ENCODE results near the gene KLHL42.
A peak's percentile ranks its signal among the peaks of the same experiment; 100 is the strongest.

The KLHL42 gene

DNA sequence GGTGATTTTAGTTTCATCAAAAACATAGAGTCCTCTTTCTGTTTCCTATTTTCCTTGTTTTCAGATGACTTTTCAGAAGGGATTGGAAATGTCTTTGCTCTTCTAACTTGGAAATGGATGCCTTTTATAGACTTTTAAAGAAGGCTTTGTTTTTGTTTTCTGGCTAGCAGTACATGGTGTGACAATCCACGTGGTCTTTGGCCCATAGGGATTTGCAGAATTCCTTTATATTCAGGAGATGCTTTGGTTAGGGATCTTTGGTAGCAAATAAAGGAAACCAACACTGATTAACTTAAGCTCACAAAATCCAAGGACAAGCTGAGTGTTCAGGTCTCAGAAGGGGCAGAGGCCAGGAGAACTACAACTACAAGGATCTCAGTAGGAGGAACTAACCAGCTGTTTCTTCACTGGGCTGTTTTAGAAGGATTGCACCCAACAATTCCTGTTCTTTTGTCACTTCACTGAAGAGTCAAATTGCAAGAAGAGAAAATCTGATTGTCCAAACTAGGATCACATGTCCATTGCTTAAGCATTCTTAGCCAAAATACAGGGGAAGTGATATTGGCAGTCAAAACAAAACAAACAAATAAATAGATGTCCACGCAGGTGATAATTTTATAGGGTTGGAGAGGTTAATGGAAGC lies 58.6 kb downstream of the KLHL42 start:
- no peak overlapping the region for H3K9ac ChIP-seq (ENCODE audit: low read length)
- peaks cover 6% of the 10 kb centered on the region; the same call in 1 of the 2 replicates for H3K9me3 ChIP-seq (ENCODE audit: low read length)
- H3K27ac ChIP-seq (ENCODE audit: low read depth, low read length, poor library complexity, severe bottlenecking) = peak overlapping the region; percentile 91
- H3K27me3 ChIP-seq (ENCODE audit: insufficient read depth, low read length) = no peaks in the 10 kb centered on the region
- H4K20me1 ChIP-seq (ENCODE audit: insufficient read depth, low read length) = no peaks in the 10 kb centered on the region
- no peaks in the 10 kb centered on the region for H3K9me2 ChIP-seq (ENCODE audit: low read depth, low read length)
- no peaks in the 10 kb centered on the region for H3K79me2 ChIP-seq (ENCODE audit: insufficient read depth, low read length)
- H3K4me3 ChIP-seq (ENCODE audit: low read depth, low read length, poor library complexity, severe bottlenecking) = no peak overlapping the region
- H3K36me3 ChIP-seq (ENCODE audit: insufficient read depth, low read length) = no peaks in the 10 kb centered on the region
- no peak for TF ChIP-seq CTCF (IDR thresholded peaks at IDR 0.05; ENCODE audit: low read length)
- TF ChIP-seq EZH2 (IDR thresholded peaks at IDR 0.05; ENCODE audit: borderline replicate concordance, low read length) = no peak
- no peak overlapping the region for H3K4me2 ChIP-seq (ENCODE audit: low read length)
- peak overlapping the region; percentile 27; the same call in 1 of the 2 replicates for H2AFZ ChIP-seq (ENCODE audit: low read length)
- H3K4me1 ChIP-seq (ENCODE audit: insufficient read depth, low read length, severe bottlenecking) = peaks cover 61% of the 10 kb centered on the region
- H3F3A ChIP-seq (ENCODE audit: insufficient read depth, low read length) = no peaks in the 10 kb centered on the region

- H3K9me2 ChIP-seq (ENCODE audit: low read depth, low read length) = no peaks in the 10 kb centered on the region
- H3K79me2 ChIP-seq (ENCODE audit: insufficient read depth, low read length) = no peaks in the 10 kb centered on the region
- H3K9me3 ChIP-seq (ENCODE audit: low read length) = no peaks in the 10 kb centered on the region; the same call in 1 of the 2 replicates
- no peaks in the 10 kb centered on the region for H3K36me3 ChIP-seq (ENCODE audit: insufficient read depth, low read length)
- no peaks in the 10 kb centered on the region for H3F3A ChIP-seq (ENCODE audit: insufficient read depth, low read length)
- TF ChIP-seq EZH2 (IDR thresholded peaks at IDR 0.05; ENCODE audit: borderline replicate concordance, low read length) (no peak), CTCF (IDR thresholded peaks at IDR 0.05; ENCODE audit: low read length) (peak; percentile 59)
- peaks cover 68% of the 10 kb centered on the region for H3K4me1 ChIP-seq (ENCODE audit: insufficient read depth, low read length, severe bottlenecking)
- H3K27me3 ChIP-seq (ENCODE audit: insufficient read depth, low read length) = no peaks in the 10 kb centered on the region
- no peak overlapping the region for H3K4me3 ChIP-seq (ENCODE audit: low read depth, low read length, poor library complexity, severe bottlenecking)
- H3K9ac ChIP-seq (ENCODE audit: low read length) = peak overlapping the region; percentile 44
- H4K20me1 ChIP-seq (ENCODE audit: insufficient read depth, low read length) = no peaks in the 10 kb centered on the region
- H3K27ac ChIP-seq (ENCODE audit: low read depth, low read length, poor library complexity, severe bottlenecking) = peak overlapping the region; percentile 91
- peak overlapping the region; percentile 16 for H3K4me2 ChIP-seq (ENCODE audit: low read length)
- 0 out of 2 replicates have a peak overlapping the region, but pooled peaks have one; percentile 21 for H2AFZ ChIP-seq (ENCODE audit: low read length)
Observed at GRCh38 chr12:27840229-27840999, 60.4 kb downstream of the KLHL42 start.

DNA sequence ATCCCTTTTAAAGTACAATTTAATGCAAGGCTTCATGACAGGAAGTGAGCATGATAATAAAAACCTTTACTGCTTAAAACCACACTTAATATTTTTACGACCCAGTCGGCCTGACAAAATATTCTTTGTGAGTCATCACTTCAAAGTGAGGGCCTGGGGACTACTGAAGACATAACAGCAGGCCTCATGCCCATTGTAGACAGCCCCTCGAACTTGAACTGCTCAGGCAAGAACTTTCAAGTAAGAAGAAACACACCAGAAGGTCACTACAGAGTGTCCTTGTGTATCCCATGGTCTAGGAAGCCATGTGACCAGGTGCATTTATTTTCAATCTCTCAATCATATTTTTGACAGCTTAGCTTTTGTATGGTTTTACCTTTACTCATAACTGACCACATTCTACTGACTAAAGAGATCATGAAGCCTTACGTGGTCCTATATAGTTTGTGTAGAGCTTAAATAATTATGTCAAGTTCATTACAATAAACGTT lies 61.4 kb downstream of the KLHL42 start:
- peak overlapping the region; percentile 67; the same call in 1 of the 2 replicates for H2AFZ ChIP-seq (ENCODE audit: low read length)
- H3K27ac ChIP-seq (ENCODE audit: low read depth, low read length, poor library complexity, severe bottlenecking) = peak overlapping the region; percentile 91
- H3K9ac ChIP-seq (ENCODE audit: low read length) = peak overlapping the region; percentile 44
- no peaks in the 10 kb centered on the region for H3K27me3 ChIP-seq (ENCODE audit: insufficient read depth, low read length)
- TF ChIP-seq EZH2 (IDR thresholded peaks at IDR 0.05; ENCODE audit: borderline replicate concordance, low read length) (no peak), CTCF (IDR thresholded peaks at IDR 0.05; ENCODE audit: low read length) (no peak)
- no peaks in the 10 kb centered on the region for H3F3A ChIP-seq (ENCODE audit: insufficient read depth, low read length)
- no peaks in the 10 kb centered on the region for H4K20me1 ChIP-seq (ENCODE audit: insufficient read depth, low read length)
- H3K9me2 ChIP-seq (ENCODE audit: low read depth, low read length) = no peaks in the 10 kb centered on the region
- no peak overlapping the region for H3K4me3 ChIP-seq (ENCODE audit: low read depth, low read length, poor library complexity, severe bottlenecking)
- no peaks in the 10 kb centered on the region for H3K9me3 ChIP-seq (ENCODE audit: low read length)
- peak overlapping the region; percentile 21; the same call in 1 of the 2 replicates for H3K4me2 ChIP-seq (ENCODE audit: low read length)
- no peaks in the 10 kb centered on the region for H3K79me2 ChIP-seq (ENCODE audit: insufficient read depth, low read length)
- no peaks in the 10 kb centered on the region for H3K36me3 ChIP-seq (ENCODE audit: insufficient read depth, low read length)
- peaks cover 68% of the 10 kb centered on the region for H3K4me1 ChIP-seq (ENCODE audit: insufficient read depth, low read length, severe bottlenecking)

Measured in OCI-LY1 (cell line).